Measurements from ENCODE around the gene ABHD4.

GRCh38 chr14:22564463-22564862 is 33.6 kb upstream of the ABHD4 start:
- TF ChIP-seq CTCF (conservative IDR thresholded peaks at IDR 0.05; ENCODE audit: low read depth in 2 of 2) (no peak), JUNB (IDR thresholded peaks at IDR 0.05; ENCODE audit: unreplicated experiment) (no peak)
